HG03103 (cell line): ENCODE data around the gene UST.
"Not testable (repeated sequence)": the region's sequence is repeated elsewhere in the genome, so short reads cannot be mapped to it uniquely, and the experiment has no call there.

Experiments used
- ATAC-seq: cut with Tn5 transposase; IDR thresholded peaks from one replicate; pipeline ENCODE4 v1.9.1; 2021; ENCODE audit warnings: low read depth; ENCODE audit not compliant: unreplicated experiment

UST gene

GRCh38 chr6:148990403-148990802 lies 243.6 kb downstream of the UST start:
- ATAC-seq, result no peak

DNA sequence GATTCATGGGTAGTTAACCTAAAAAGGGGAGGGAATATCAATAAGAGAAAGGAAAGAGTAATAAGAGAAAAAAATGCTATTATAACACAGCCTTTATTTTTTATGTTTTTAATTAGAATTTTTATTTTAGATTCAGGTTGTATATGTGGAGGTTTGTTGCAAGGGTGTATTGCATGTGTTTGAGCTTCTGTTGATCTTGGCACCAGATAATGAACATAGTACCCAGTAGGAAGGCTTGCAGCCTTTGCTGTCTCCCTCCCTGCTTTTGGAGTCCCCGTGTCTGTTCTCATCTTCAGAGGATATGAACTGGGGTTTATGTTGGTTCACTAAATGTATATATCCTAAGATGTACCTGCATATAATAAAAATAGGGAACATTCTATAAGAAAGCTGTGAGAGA lies 250.0 kb downstream of the UST start:
- ATAC-seq, result no peak

- no peak for ATAC-seq
Measured at GRCh38 chr6:148997865-148998264, 251.0 kb downstream of the UST start.

DNA sequence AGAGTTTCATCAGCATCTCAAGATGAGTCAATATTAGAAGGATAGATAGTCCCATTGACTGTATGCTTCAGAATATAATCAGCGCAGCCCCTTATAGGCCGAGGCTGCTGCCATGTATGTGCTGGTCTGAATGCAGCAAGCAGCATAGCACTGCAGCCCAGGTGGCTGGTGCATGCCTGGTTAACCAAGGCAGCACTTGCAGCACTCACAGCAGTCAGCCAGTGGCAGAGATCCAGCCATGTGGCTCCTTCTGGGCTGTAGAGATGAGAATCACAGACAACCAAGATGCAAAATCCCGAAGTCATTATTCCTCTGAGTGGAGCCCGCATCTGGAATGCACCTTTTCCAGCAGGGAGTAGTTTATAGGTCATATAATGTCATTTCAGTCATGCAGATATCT lies 251.9 kb downstream of the UST start:
- no peak for ATAC-seq

DNA sequence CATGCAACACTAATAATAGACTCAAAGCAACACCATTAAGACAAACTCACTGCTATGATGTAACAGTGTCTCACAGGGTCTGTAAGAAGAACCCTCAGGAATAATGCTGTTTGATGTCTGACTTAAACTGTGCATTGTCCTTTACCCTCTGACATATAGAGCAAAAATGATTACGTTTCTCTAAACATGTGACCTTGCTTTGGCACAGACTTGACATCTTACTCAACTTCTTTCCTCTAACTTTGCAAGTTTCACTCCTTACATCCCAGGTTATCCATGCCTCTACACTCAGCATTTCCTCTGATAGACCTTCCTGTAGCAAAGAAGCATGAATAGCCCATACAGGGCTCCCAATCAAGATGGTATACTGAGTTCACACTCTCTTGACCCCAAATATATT lies 252.7 kb downstream of the UST start:
- no peak for ATAC-seq

- no peak for ATAC-seq
Measured at GRCh38 chr6:148999929-149000468, 253.2 kb downstream of the UST start.

DNA sequence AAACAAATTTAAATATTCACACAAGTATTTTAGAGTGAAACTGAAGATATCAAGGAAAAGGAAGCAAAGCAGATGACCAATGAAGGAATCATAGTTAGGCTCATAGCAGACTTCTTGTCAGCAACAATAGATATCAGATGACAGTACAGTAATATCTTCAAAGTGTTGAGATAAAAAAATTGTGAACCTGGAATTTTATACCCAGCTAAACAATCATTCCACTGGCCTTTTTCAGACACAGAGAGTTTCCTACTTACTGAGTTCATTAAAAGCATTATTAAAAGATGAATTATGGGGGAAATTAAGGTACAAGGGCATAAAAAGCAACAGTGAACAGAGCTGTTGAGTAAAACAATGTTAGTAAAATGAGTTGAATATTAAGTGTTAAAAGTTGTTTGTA lies 254.6 kb downstream of the UST start:
- no peak for ATAC-seq

GRCh38 chr6:149003560-149003959 lies 256.7 kb downstream of the UST start:
- no peak for ATAC-seq

DNA sequence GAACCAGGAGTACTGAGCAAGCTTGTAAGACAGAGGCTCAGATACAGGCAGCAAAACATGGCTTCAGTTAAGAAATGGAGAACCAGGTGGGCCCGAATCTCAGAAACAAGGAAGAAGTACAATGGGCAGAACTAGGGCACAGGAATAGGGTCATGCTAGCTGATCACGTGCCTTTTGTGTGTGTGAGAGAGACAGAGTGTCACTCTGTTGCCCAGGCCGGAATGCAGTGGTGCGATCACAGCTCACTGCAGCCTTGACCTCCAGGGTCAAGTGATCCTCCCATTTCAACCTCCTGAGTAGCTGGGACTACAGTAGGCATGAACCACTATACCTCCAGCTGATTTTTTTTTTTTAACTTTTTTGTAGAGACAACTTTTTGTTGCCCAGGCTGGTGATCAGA lies 257.8 kb downstream of the UST start:
- no peak for ATAC-seq

- ATAC-seq, result not testable (repeated sequence)
Measured at GRCh38 chr6:149006236-149006635, 259.4 kb downstream of the UST start.

DNA sequence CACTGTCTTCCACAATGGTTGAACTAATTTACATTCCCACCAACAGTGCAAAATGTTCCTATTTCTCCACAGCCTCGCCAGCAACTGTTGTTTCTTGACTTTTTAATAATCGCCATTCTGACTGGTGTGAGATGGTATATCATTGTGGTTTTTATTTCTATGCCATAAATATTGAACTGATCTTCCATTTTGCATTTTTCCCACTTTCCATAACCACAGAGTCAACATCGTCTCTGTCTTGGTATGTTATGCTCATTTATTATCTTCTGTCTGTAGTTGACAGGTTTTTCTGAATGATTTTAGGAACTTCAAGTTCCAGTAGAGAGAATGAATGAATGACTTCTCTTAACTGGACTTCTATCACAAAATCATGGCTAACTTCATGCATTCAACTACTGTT lies 259.8 kb downstream of the UST start:
- no peak for ATAC-seq

- no peak for ATAC-seq
Measured at GRCh38 chr6:149007846-149008245, 261.0 kb downstream of the UST start.

DNA sequence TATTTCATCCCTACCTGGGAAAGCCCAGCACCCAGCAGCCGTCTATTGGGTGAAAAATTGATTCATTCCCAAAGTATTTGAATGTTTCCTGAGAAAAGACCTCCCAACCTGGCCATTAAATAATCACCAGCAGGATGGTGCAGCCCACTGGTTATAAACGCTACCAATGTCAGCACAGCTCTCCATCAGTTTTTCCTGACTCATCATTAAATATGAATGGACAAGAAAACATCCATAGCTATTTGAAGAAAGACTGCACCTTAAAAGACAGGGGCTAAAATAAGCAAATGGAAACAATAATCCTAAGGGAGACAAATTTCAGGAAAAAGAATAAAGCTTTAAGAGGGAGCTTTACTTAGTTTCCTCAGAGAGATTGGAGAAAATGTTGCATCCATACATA lies 261.9 kb downstream of the UST start:
- ATAC-seq, result no peak

DNA sequence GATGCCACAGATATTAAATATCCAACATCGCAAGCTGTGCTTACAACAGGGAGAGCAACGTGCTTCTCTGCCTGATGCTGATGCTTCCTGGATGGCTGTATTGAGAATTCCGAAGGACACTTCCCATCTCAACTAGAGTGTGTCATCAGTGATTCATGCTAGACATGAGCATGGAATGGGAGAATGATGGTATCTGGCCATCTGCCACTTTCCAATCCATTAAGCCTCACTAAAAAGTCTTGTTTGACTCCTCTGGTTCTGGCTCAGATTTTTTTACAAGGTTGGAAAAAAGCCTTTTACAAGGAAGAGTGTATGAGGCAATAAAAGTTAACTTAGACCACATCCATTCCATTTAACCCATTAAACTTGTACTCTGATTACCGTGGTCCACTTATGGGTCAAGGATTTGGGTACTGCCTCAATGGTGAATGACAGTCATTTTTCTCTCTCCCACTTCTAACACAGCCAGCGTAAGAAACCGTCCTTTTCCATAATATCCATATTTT lies 265.3 kb downstream of the UST start:
- ATAC-seq, result no peak

GRCh38 chr6:149013586-149014344 lies 266.9 kb downstream of the UST start:
- ATAC-seq, result no peak

DNA sequence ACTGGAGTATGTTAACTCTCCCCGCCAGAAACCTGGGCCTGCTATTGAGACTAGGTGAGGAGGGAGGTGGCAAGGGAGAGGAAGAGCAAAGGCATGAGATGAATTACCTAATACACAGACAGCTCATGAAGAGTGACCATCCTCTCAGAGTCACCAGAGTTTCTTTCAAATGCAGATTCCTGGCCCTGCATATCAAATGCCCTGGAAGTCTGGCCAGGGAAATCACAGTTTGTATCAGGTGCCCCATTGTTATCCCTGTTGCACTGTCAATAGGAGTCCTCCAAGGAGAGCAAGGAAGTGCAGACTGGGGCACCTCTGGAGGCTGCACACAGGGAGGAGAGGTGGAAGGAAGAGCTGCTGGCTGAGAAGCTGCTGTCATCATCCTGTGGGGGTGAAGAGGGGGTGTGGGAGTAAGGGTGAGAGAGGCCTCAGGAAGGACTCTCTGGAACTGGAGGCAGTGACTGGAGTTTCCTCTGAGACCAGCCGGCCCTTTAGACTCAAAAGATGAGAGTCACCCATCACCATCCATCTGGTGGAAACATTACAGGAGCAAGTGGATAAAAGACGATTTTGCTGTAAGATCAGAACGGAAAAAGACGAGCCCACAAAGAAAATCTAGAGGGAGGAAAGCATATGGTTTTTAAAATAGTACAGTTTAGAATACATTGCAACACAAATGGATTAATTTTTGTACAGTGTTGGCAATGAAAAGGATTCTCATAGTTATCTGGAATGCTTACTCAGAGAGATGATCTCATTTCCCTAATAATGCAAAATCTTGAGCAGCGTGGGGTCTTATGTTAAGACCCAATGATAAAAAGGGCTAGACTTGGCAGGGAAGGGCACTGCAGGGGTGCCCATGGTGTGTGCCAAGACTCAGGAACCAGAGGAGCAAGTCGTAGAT lies 268.1 kb downstream of the UST start:
- no peak for ATAC-seq

DNA sequence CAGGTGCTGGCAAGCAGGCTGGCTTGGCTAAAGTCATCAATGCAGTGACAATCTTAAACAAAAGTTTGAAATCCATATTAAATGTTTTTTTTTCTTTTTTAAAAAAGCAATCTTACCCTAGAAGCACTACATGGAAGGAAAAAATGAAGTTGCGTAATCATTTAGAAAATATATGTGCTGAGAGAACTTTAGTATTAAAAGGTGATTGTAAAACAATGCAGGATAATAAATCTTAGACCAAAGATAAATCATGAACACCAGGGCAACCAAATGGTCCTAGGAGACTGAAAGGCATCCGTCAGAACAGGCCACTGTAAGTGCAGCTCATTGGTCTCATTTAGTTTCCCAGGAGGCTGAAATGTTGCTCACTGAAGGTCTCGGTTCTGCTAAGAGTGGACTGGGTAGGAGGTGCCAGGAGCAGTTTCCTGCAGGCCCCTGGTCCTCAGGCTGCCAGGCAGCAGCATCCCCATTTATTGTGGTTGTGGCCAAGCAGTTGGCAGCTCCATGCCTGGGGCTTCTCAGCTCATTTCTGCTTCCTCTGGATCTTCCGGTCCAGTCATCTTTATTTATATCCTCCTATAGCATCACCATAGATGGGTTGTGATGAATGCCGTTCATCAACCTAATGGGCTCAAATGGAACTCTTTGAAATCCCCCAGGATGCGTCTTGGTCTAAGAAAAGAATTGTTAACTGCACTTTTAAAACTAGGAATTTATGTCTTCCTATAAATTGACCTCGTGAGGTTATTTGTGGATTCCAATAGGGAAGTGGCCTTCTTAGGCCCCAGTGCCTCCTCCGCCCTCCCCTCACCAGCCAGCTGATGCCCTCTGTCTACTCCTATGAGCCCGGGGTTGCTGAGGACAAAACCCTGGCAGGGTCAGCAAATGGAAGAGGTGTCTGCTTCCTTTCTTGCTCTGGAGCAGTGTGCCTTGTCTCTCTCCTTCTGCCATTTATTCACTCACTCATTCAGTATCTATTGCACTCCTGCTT lies 269.0 kb downstream of the UST start:
- no peak for ATAC-seq

DNA sequence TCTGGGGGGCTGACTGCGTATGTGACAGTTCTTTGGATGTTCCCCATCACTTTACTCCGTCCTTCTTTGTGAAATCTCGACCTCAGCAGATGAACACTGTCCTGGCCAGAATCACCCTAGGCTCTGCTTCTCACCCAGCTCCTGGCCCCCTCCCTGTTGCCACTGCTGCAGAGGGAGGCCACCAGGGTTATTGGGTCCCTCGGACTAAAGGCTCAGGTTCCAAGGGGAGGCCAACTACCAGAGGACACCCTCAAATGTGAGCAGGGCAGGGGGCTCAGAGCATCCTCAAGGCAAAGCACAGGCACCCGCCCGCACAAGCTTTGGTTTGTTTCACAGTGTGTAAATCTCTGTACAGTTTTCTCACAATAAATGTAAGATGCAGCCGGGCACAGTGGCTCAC lies 269.9 kb downstream of the UST start:
- no peak for ATAC-seq

- ATAC-seq, result no peak
Measured at GRCh38 chr6:149020319-149020718, 273.5 kb downstream of the UST start.

GRCh38 chr6:149024361-149024760 lies 277.5 kb downstream of the UST start:
- ATAC-seq, result no peak
